ENCODE results near the gene ALOX12.

The ALOX12 gene

DNA sequence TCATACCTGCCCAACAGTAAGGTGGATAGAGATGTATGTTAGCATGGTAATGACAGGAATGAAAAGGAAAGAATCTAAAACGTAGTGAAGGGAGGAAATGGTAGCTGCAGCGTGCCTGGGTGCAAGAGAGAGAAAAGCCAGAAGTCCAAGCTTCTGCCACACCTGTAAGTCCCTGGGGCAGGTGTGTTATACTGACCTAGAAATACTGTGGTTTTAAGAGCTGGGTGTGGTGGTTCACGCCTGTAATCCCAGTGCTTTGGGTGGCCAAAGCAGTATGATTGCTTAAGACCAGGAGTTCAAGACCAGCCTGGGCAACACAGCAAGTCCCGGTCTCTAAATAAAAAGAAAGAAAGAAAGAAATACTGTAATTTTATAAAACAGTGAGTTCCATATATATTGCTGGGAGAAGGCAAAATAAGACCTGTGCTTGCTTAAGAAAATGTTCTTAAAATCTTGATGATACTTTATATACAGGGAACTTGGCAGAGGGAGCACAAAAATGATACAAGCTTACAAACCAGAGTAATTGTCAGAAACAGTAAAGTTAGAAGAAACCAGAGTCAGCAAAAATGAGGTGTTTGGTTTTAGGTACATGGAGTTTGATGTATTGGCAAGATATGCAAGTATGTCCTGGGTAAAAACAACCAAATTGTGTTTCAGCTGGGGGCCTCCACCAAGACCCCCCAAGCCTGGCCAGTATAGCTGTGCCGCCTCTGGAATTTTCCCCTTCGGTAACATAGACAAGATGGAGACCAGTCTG is 6.6 kb downstream of the ALOX12 start:
- no peak for DNase-seq

DNA sequence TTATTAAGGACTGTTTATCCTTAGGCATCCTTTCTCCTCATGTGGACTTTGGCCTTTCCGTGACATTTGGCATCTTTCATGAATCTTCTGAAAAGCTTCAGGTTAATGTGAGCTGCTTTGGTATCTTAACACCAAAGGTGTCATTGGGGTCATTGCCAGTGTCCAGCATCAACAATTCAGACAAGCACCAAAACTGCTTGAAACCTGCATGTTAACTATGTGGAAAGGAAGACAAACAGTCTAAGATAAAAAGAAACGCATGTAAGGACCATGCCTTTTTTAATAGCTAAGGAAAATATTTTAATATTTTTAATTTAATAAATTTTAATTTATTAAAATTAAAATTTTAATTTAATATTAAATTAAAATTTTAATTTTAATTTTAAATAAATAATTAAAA is 7.9 kb downstream of the ALOX12 start:
- no peak for DNase-seq

- DNase-seq = peak; percentile 54
Measured at GRCh38 chr17:7004398-7005253, 8.8 kb downstream of the ALOX12 start.

DNA sequence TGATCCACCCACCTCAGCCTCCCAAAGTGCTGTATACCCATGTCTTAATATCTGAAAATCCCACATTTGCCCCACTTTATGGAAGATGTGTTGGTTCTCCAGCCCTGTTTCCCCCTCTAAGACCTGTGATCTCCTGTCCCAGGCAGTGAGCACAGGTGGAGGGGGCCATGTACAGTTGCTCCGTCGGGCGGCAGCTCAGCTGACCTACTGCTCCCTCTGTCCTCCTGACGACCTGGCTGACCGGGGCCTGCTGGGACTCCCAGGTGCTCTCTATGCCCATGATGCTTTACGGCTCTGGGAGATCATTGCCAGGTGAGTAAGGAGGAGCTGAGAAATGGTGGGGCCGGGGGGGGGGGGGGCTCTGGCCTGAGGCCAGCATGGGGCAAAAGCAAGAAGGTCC is 9.9 kb downstream of the ALOX12 start:
- no peak for DNase-seq

GRCh38 chr17:7007143-7007542 is 11.3 kb downstream of the ALOX12 start:
- DNase-seq = no peak

GRCh38 chr17:7010523-7010922 is 14.7 kb downstream of the ALOX12 start:
- DNase-seq = no peak

DNA sequence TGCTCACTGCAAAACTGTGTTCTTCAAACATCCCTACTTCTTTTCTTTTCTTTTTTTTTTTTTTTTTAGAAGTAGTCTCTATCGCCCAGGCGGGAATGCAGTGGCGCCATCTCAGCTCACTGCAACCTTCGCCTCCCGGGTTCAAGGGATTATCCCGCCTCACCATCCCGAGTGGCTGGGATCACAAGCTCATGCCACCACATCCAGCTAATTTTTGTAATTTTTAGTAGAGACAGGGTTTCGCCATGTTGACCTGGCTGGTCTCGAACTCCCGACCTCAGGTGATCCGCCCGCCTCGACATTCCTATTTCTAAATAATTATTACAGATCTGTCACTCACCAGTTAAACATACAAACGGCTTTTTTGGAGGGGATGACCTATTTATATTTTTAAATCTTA is 15.6 kb downstream of the ALOX12 start:
- DNase-seq = no peak

GRCh38 chr17:7011942-7012254 is 16.0 kb downstream of the ALOX12 start:
- no peak for DNase-seq

- peak; percentile 93 for DNase-seq
Measured at GRCh38 chr17:7014261-7014994, 18.6 kb downstream of the ALOX12 start.

- peak; percentile 76 for DNase-seq
Measured at GRCh38 chr17:7014995-7015958, 19.4 kb downstream of the ALOX12 start.

GRCh38 chr17:7016418-7016817 is 20.6 kb downstream of the ALOX12 start:
- DNase-seq = no peak

- no peak for DNase-seq
Measured at GRCh38 chr17:7016886-7017826, 21.3 kb downstream of the ALOX12 start.

DNA sequence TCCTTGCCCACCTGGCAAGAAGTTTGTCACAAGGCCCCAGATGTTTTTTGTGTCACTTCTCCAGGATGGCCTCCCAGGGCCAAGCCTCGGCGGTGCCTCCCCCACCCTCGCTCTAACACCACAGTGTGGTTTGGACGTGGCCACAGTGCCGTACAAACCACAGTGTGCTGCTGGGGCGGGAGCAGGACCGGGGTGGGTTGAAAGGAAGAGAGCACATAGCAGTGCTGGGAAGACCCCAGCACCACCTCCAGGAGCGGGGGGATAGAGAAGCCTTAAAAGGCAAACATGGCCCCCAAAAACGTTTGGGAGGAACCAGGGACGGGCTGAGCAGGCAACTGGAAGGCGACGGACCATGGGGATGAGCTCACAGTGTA is 22.0 kb downstream of the ALOX12 start:
- DNase-seq = no peak

- no peak for DNase-seq
Measured at GRCh38 chr17:7018331-7018964, 22.6 kb downstream of the ALOX12 start.

- no peak for DNase-seq
Measured at GRCh38 chr17:7019367-7019766, 23.5 kb downstream of the ALOX12 start.

GRCh38 chr17:7019839-7020519 is 24.1 kb downstream of the ALOX12 start:
- DNase-seq = peak; percentile 61

DNA sequence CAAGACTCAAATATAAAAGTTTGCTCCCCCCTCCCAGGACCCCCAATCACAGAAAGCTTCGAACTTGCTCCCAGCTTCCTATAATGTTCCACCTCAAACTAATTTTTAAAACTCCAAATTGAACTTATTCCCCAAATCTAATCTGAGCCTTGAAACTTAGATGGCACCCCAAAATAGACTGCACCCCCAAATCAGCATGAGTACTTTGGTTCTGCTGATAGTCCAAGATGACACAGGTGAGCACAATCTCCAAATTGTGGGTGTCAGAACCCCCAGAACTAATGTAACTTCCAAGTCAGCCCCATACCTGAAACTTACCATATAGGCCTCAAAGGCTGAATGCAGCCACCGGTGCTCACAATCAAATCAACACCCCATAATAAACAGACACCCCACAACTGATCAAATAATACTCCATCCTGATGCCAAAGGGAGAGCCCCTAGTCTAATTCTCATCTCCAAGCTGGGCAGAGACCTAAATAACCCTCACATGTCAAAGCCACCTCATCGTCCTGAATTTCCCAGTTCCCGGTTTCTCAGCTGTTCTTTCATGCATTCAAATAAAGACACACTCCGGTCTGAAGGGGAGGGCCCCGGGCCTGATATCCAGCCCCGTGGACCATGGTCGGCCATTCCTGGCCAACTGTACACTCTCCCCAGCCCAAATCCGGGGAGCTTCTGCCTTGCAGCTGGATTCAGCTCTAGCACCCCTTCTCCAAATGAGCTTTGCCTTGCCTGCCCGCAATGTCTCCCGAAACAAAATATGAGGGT is 25.2 kb downstream of the ALOX12 start:
- no peak for DNase-seq

DNA sequence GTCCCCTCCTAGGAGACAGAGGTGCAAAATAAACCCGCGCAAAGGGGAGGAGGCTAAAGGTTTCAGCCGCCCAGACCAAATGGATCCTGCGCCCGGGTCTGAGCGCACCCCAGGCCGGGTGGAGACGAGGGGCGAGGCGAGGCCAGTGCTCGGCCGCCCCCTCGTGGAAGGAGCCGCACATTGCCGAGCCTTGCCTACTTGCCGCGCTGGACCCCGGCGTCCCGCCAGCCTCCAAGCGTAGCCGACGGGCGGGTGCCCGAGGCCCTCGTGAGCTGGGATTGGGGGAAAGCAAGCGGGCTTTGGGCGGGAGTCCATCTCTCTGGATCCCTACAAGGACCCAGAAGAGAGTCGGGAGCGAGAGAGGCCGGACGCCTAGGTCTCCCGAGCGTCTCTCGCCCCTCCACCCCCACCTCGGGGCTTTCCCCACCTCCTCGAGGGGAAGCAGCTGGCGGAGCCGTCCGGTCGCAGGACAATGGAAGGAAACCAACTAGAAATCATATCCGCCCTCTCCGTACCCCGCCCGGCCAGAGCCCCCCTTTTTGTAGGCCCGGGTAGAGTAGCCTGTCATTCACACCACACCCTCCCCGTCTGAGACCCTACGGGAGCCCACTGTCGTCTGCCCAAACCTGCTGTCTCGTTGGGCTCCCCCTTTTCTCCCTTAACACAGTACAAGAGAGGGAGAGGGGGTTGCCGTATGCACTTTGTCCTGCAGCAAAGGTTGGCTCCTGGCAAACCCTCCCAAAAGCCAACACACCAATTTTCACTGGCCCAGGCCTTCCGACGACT is 26.3 kb downstream of the ALOX12 start:
- DNase-seq = peak; percentile 82

Measured in right kidney (tissue), 1 donor.